Lung (tissue), 12 donors: ENCODE measurements around the gene GLRX. TPM values are rescaled to one million over a fixed set of nuclear protein-coding genes. Genes with fewer than 3 reads are reported as not detected.

ENCODE experiments used
- ATAC-seq: fragments of 200-7000 bp; cut with Tn5 transposase; one replicate; pipeline ENCODE4 v1.9.1; 2020; ENCODE audit warnings: moderate number of reproducible peaks; ENCODE audit not compliant: insufficient read depth, low FRiP score
- DNase-seq, 3 donors: peaks; one replicate each; pipeline ENCODE4 v3.0.0-alpha.2; 2013 to 2017
- H3K27ac ChIP-seq, 2 donors: one replicate each; pipeline ENCODE4 v1.5.1; 2013; ENCODE audit warnings: mild to moderate bottlenecking in 2 of 2, moderate library complexity in 2 of 2, control low read depth in 1 of 2, inconsistent platforms in 1 of 2, low read depth in 1 of 2, low read length in 1 of 2
- H3K27me3 ChIP-seq, 3 donors: one replicate each; pipeline ENCODE4 v1.5.1; 2013; ENCODE audit warnings: low read length in 2 of 3; ENCODE audit not compliant: control insufficient read depth in 3 of 3, insufficient read depth in 3 of 3
- H3K36me3 ChIP-seq, 4 donors: one replicate each; pipeline ENCODE4 v1.5.1; 2013; ENCODE audit warnings: low read length in 4 of 4, mild to moderate bottlenecking in 1 of 4, moderate library complexity in 1 of 4; ENCODE audit not compliant: control insufficient read depth in 4 of 4, insufficient read depth in 4 of 4
- H3K4me1 ChIP-seq, 5 donors: one replicate each; pipeline ENCODE4 v1.5.1; 2013; ENCODE audit warnings: low read length in 5 of 5, mild to moderate bottlenecking in 2 of 5, moderate library complexity in 1 of 5; ENCODE audit not compliant: control insufficient read depth in 5 of 5, insufficient read depth in 5 of 5
- H3K4me3 ChIP-seq: one replicate; pipeline ENCODE4 v1.5.1; 2013; ENCODE audit warnings: mild to moderate bottlenecking, control low read depth, moderate library complexity
- H3K9ac ChIP-seq, 2 donors: one replicate each; pipeline ENCODE4 v1.5.1; 2013; ENCODE audit warnings: low read length in 2 of 2, control low read depth in 1 of 2; ENCODE audit not compliant: insufficient read depth in 1 of 2
- H3K9me3 ChIP-seq, 4 donors: one replicate each; pipeline ENCODE4 v1.5.1; 2013; ENCODE audit warnings: low read length in 3 of 4, mild to moderate bottlenecking in 1 of 4, moderate library complexity in 1 of 4; ENCODE audit not compliant: control insufficient read depth in 4 of 4, insufficient read depth in 3 of 4
- WGBS, 2 donors: extraction: QIAGEN DNeasy Blood & Tissue Kit; methylation state at CpG; one replicate each; pipeline ENCODE4 v1.1.7; 2013; 5-methylcytosine and 5-hydroxymethylcytosine counted together
- polyA plus RNA-seq, 2 donors: library from polyadenylated mRNA; stranded (reverse); fragments of 200-250 nt; gene quantifications; one replicate each; pipeline ENCODE4 v1.2.1, GENCODE V29; 2013
- total RNA-seq, 2 donors: library from RNA; depleted of rRNA in 1 of 2; stranded (reverse); fragments of >200 nt in 1 of 2; gene quantifications; one replicate each; pipeline ENCODE4 v1.2.1, GENCODE V29; 2014 to 2021
- TF ChIP-seq, protein P1 (sequence below): IDR thresholded peaks from 2 replicates; pipeline ENCODE4 v1.5.1; 2012; ENCODE audit warnings: mild to moderate bottlenecking; ENCODE audit errors: control extremely low read depth, extremely low read depth
- donor health status: control.
- donor health status: control.
- donor health status: Bipolar disorder and iron deficiency.
- donor health status: healthy.
- donor health status: DM: yes; HTN: yes; CAD: no.

GLRX gene
- total and polyA plus RNA-seq, 4 donors: 23.1 to 300 (median 91.2) TPM

DNA sequence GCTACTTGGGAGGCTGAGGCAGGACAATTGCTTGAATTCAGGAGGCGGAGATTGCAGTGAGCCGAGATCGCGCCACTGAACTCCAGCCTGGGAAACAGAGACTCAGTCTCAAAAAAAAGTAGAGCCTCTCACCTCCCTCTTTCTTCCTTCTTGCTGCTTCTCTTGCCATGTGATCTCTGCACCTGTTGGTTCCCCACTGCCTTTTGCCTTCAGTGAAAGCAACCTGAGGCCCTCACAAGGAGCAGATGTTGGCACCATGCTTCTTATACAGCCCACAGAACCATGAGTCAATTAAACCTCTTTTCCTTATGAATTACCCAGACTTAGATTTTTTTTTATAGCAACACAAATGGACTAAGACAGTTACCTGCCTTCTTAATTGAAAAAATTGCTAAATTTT, 45.6 kb upstream of the GLRX start:
- no peak overlapping the region for H3K4me3 ChIP-seq
- no peak overlapping the region for H3K27ac ChIP-seq
- H3K9ac ChIP-seq: no peak overlapping the region
- H3K9me3 ChIP-seq: no peaks in the 10 kb centered on the region
- H3K36me3 ChIP-seq: no peaks in the 10 kb centered on the region
- DNase-seq (no peak), ATAC-seq (no peak)
- TF ChIP-seq, protein P1, sequence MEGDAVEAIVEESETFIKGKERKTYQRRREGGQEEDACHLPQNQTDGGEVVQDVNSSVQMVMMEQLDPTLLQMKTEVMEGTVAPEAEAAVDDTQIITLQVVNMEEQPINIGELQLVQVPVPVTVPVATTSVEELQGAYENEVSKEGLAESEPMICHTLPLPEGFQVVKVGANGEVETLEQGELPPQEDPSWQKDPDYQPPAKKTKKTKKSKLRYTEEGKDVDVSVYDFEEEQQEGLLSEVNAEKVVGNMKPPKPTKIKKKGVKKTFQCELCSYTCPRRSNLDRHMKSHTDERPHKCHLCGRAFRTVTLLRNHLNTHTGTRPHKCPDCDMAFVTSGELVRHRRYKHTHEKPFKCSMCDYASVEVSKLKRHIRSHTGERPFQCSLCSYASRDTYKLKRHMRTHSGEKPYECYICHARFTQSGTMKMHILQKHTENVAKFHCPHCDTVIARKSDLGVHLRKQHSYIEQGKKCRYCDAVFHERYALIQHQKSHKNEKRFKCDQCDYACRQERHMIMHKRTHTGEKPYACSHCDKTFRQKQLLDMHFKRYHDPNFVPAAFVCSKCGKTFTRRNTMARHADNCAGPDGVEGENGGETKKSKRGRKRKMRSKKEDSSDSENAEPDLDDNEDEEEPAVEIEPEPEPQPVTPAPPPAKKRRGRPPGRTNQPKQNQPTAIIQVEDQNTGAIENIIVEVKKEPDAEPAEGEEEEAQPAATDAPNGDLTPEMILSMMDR: no peak
- H3K4me1 ChIP-seq: peaks cover 0 to 8% (median 4%) of the 10 kb centered on the region in 5 donors
- H3K27me3 ChIP-seq: no peaks in the 10 kb centered on the region
- WGBS, 2 donors: 97 to 100% methylated on average over 4 of the region's 4 CpGs

DNA sequence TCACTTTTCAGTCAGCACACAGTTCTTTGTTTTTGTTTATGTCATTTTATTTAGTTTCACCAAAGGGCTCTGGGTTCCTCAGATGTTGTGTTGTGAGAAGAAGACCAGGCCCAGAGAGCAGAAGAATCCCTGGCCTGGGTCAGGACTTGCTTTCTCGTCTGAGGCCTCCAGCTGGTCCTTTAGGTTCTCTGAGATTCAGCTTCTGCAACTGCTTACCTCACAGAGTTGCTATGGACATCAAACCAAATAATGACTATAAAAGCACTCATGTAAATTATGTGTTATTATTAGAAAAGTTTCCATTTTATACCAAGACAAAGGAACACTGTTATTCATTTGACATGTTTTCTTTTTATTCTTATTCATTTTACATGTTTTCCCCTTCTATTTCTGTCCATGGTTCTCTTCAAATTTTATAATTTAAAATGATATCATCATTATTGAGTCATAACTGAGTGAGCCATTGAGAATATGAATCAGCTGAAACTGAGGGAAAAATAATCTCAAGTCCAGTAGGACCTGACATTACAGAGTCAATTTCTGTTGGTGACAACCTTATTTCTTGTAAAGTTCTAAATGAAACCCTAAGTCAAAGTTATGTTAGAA, 44.0 kb upstream of the GLRX start:
- TF ChIP-seq, protein P1: no peak
- WGBS, 2 donors: 86 to 90% methylated on average over 1 of the region's 1 CpG
- Histone ChIP-seq H3K27me3 (no peaks in the 10 kb centered on the region), H3K36me3 (no peaks in the 10 kb centered on the region), H3K4me3 (no peak overlapping the region), H3K9me3 (no peaks in the 10 kb centered on the region), H3K9ac (no peak overlapping the region), H3K27ac (peak overlapping the region in 1 of 2 donors; percentile 45), H3K4me1 (peaks cover 0 to 20% (median 11%) of the 10 kb centered on the region in 5 donors)
- ATAC-seq: no peak
- DNase-seq: no peak

DNA sequence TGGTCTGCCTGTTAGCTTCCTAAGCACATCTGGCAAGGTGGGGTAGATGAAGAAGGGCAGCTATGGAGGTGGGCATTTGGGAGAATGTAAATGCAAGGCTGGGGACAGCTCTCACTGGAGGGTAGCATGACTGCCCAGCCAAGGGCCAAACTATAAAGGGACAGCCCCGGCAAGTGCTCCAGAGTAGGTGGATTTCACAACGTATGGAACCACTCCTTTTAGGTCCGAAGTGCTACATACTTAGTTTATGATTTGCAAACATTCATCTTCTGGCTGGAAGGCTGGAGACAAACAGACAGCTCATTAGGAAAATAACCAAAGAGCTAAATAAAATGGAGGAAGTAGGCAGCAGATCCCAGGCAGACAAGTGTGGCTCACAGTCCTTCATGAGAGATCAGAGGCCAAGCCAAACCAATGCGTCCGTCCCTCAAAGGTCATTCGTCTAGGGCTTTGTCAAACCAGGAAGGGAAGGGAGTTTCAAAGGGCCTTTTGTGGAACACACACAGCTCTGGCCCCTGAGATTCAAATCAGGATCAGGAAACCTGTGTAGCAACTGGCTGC, 42.5 kb upstream of the GLRX start:
- no peak overlapping the region for H3K9ac ChIP-seq
- TF ChIP-seq, protein P1: no peak
- H3K36me3 ChIP-seq: no peaks in the 10 kb centered on the region
- H3K27ac ChIP-seq: peak overlapping the region in 1 of 2 donors; percentile 73
- DNase-seq (no peak), ATAC-seq (no peak)
- H3K4me3 ChIP-seq: no peak overlapping the region
- no peaks in the 10 kb centered on the region for H3K27me3 ChIP-seq
- WGBS, 2 donors: 64 to 76% methylated on average over 6 of the region's 6 CpGs
- no peaks in the 10 kb centered on the region for H3K9me3 ChIP-seq
- peaks cover 4 to 28% (median 18%) of the 10 kb centered on the region in 5 donors for H3K4me1 ChIP-seq
